NB4 (cell line): ENCODE measurements around the gene LGALS9.
"Not testable (repeated sequence)": the region's sequence is repeated elsewhere in the genome, so short reads cannot be mapped to it uniquely, and the experiment has no call there.

Experiments used
- CTCF ChIP-seq: IDR thresholded peaks from one replicate; pipeline ENCODE4 v1.5.1; 2012; ENCODE audit warnings: low read depth, low read length
- TF ChIP-seq, protein P1 (sequence below): IDR thresholded peaks from 2 replicates; pipeline ENCODE4 v1.6.1; 2011; ENCODE audit warnings: low read depth, low read length

GRCh38 chr17:27636005-27636520, 5.1 kb downstream of the LGALS9 start:
- TF ChIP-seq CTCF = not testable (repeated sequence)
- TF ChIP-seq, protein P1, sequence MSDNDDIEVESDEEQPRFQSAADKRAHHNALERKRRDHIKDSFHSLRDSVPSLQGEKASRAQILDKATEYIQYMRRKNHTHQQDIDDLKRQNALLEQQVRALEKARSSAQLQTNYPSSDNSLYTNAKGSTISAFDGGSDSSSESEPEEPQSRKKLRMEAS = not testable (repeated sequence)
